ENCODE measurements around the gene HIVEP1. TPM values are rescaled to one million over a fixed set of nuclear protein-coding genes. Genes with fewer than 3 reads are reported as not detected.
A peak's percentile ranks its signal among the peaks of the same experiment; 100 is the strongest.

Gene HIVEP1
- total RNA-seq, 6 donors from 2014 or later: 22.9 to 48.5 (median 30.4) TPM

DNA sequence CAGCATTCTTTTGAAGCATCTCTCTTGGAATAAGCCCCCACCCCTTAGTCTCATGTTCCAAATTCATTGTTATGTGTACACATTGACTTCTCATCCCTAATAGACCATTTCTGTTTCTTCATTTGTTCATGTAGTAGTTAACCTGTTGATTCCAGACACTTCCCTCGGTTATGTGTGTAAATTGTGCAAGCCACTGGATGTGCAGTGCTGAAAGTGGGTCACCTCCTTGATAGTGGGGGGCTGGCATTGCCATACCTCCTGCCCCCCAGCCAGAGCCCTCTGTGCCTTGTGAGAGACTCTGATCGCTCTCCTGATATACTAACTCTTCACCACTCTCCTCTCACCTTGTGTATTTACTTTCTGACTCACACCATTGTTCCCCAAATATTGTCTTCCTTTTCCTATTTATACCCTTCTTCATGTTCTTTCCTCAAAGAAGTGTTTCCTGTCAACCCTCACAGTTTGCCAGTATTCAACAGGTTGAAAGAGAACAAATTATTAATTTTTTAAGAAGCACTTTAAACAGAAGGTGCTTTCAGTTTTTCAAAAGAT, 59.0 kb downstream of the HIVEP1 start:
- WGBS, 2 donors: 48 to 60% methylated on average over 2 of the region's 2 CpGs
- TF ChIP-seq, protein P1, sequence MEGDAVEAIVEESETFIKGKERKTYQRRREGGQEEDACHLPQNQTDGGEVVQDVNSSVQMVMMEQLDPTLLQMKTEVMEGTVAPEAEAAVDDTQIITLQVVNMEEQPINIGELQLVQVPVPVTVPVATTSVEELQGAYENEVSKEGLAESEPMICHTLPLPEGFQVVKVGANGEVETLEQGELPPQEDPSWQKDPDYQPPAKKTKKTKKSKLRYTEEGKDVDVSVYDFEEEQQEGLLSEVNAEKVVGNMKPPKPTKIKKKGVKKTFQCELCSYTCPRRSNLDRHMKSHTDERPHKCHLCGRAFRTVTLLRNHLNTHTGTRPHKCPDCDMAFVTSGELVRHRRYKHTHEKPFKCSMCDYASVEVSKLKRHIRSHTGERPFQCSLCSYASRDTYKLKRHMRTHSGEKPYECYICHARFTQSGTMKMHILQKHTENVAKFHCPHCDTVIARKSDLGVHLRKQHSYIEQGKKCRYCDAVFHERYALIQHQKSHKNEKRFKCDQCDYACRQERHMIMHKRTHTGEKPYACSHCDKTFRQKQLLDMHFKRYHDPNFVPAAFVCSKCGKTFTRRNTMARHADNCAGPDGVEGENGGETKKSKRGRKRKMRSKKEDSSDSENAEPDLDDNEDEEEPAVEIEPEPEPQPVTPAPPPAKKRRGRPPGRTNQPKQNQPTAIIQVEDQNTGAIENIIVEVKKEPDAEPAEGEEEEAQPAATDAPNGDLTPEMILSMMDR (IDR thresholded peaks at IDR 0.05): no peak
- peak in 1 of 4 donors; percentile 30 for TF ChIP-seq EP300 (IDR thresholded peaks at IDR 0.05)
- TF ChIP-seq POLR2A (IDR thresholded peaks at IDR 0.05): no peak
- no peak for TF ChIP-seq POLR2AphosphoS5 (IDR thresholded peaks at IDR 0.05)
- DNase-seq: no peak
- Histone ChIP-seq H3K36me3 (no peaks in the 10 kb centered on the region), H3K4me1 (peaks cover 0 to 7% (median 6%) of the 10 kb centered on the region in 4 donors), H3K27ac (no peak overlapping the region), H3K4me3 (no peak overlapping the region), H3K9me3 (no peaks in the 10 kb centered on the region), H3K27me3 (no peaks in the 10 kb centered on the region)
- ATAC-seq (ENCODE audit: low FRiP score in 2 of 2): no peak

DNA sequence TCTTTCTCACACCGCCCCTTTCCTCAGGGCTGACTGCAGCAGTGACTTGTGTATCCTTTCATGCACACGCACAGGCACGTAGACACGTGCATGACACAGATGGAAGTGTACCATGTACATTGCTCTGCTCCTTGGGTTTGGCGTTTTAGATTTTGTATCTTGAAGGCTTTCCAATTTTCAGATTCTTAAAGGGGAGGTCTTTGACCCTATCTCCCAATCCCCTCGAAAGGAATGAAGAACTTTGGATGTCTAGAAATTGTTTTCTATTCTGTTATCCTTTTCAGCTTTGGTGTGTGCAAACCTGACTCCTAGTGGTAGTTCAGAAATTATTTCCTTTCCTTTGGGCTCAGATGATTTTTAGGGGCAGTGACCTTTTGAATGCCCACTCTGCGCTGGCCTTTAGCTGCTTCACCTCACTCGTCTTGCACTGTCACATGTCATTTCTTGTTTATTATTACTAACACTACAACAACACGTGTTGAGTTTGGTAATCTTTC, 63.0 kb downstream of the HIVEP1 start:
- H3K36me3 ChIP-seq: no peaks in the 10 kb centered on the region
- peaks cover 0 to 7% (median 6%) of the 10 kb centered on the region in 4 donors for H3K4me1 ChIP-seq
- DNase-seq (no peak), ATAC-seq (ENCODE audit: low FRiP score in 2 of 2) (peak in 1 of 2 donors; percentile 26)
- H3K9me3 ChIP-seq: no peaks in the 10 kb centered on the region
- no peak overlapping the region for H3K4me3 ChIP-seq
- no peaks in the 10 kb centered on the region for H3K27me3 ChIP-seq
- 71% methylated on average over 9 of the region's 9 CpGs for WGBS, 2 donors
- H3K27ac ChIP-seq: no peak overlapping the region
- TF ChIP-seq, protein P1 (IDR thresholded peaks at IDR 0.05): peak in 5 of 6 experiments; percentile 14 to 41 (median 30)
- no peak for TF ChIP-seq EP300 (IDR thresholded peaks at IDR 0.05)
- TF ChIP-seq POLR2A (IDR thresholded peaks at IDR 0.05): no peak
- no peak for TF ChIP-seq POLR2AphosphoS5 (IDR thresholded peaks at IDR 0.05)

DNA sequence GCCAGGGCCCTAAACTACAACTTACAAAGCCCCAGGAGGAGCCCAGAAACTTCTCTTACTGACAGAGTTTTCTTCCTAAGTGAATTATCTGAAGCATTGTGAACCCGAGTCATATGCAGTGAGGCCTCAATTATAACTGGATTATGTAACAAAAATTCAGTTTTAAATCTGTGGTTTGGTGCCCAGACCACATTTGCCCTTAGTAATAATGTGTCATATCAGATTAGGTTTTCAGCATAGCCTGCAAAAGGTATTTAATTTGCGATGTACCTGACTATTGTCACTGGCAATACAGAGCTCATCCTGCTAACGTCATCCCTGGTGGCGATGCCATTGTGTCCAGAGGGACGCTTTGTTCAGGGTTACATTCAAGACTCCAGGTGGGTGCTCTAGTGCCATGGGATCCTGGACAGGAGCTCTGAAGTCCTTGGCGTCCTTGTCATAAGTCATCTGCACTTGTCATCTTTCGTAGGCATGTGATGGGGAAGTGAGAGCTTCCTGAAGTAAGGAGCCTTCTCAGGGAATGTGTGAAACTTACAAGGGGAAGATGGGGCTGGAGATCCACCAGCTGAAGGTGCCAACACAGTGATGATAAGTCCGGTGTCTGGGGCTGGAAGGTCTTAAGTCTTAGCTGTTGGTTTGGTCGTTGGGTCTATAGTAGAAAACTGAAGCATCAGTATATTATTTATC, 65.1 kb downstream of the HIVEP1 start:
- DNase-seq (no peak), ATAC-seq (ENCODE audit: low FRiP score in 2 of 2) (no peak)
- WGBS, 2 donors: 88 to 90% methylated on average over 9 of the region's 9 CpGs
- no peaks in the 10 kb centered on the region for H3K36me3 ChIP-seq
- H3K9me3 ChIP-seq: no peaks in the 10 kb centered on the region
- no peaks in the 10 kb centered on the region for H3K4me1 ChIP-seq
- H3K27me3 ChIP-seq: no peaks in the 10 kb centered on the region
- TF ChIP-seq POLR2AphosphoS5 (IDR thresholded peaks at IDR 0.05) (no peak), POLR2A (IDR thresholded peaks at IDR 0.05) (no peak), EP300 (IDR thresholded peaks at IDR 0.05) (no peak)
- TF ChIP-seq, protein P1 (IDR thresholded peaks at IDR 0.05): no peak
- H3K27ac ChIP-seq: no peak overlapping the region
- H3K4me3 ChIP-seq: no peak overlapping the region

DNA sequence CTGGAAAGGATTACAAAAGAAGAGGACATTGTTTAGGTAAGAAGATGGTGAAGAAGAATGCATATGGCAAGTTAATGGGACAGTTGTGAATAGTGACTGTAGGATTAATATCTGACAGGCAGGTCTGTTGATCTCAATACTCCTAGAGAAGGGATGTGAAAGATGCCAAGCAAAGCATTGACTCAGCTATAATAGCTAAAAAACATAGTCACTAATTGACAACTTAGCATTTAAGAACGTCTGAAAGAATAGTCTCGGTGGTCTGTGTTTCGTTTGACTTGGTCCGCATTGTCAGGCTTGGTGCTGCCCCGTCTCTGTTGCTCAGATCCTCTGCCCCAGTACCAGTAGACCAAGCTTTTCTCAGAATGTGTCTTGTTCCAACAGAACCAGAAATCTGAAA, 65.9 kb downstream of the HIVEP1 start:
- 91 to 93% methylated on average over 5 of the region's 5 CpGs for WGBS, 2 donors
- no peaks in the 10 kb centered on the region for H3K27me3 ChIP-seq
- H3K36me3 ChIP-seq: no peaks in the 10 kb centered on the region
- no peak overlapping the region for H3K27ac ChIP-seq
- ATAC-seq (ENCODE audit: low FRiP score in 2 of 2): no peak
- H3K4me1 ChIP-seq: no peaks in the 10 kb centered on the region
- no peaks in the 10 kb centered on the region for H3K9me3 ChIP-seq
- TF ChIP-seq EP300 (IDR thresholded peaks at IDR 0.05): no peak
- TF ChIP-seq POLR2AphosphoS5 (IDR thresholded peaks at IDR 0.05): no peak
- TF ChIP-seq POLR2A (IDR thresholded peaks at IDR 0.05): no peak
- TF ChIP-seq, protein P1 (IDR thresholded peaks at IDR 0.05): no peak
- H3K4me3 ChIP-seq: no peak overlapping the region
- no peak for DNase-seq

Data from upper lobe of left lung (tissue), 6 donors.